Prostate gland (tissue), 2 donors: ENCODE measurements around the gene DOCK4.

ENCODE experiments used
- POLR2A ChIP-seq: fragments of 450-650 bp; IDR thresholded peaks from one replicate; pipeline ENCODE4 v1.6.1; 2016; ENCODE audit warnings: antibody characterized with exemption, mild to moderate bottlenecking
- POLR2AphosphoS5 ChIP-seq: sonication (generic); formaldehyde crosslinking; IDR thresholded peaks from one replicate; pipeline ENCODE4 v1.6.1; 2017; ENCODE audit warnings: antibody characterized with exemption
- TF ChIP-seq, protein P1 (sequence below), 4 experiments: fragments of 200-600 bp in 2 of 4; fragments of 450-650 bp in 2 of 4; sonication (generic) in 2 of 4; IDR thresholded peaks; 1 replicate in 3 of 4; 2 replicates in 1 of 4; pipeline ENCODE4 v1.5.1; 2016 to 2019; ENCODE audit warnings: antibody characterized with exemption in 4 of 4, mild to moderate bottlenecking in 2 of 4, moderate library complexity in 2 of 4

DNA sequence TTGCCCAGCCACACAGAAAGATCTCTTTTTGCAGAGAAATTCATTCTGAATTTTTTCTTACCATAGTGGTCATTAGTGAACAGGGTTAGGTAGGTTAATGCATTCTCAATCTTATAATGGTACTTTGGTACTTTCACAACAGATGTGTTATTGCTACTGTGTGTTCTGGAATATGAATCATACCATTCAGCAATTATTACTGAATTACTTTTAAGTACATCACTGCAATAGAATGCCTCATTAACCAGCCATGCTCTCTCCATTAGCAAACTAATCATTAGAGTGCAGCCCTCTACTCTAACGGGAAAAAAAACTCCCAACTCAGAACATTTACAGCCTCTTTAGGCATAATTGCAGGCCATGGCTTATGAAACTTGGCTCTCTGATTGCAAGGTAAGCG lies 102.1 kb downstream of the DOCK4 start:
- TF ChIP-seq POLR2A: no peak
- no peak for TF ChIP-seq POLR2AphosphoS5
- TF ChIP-seq, protein P1, sequence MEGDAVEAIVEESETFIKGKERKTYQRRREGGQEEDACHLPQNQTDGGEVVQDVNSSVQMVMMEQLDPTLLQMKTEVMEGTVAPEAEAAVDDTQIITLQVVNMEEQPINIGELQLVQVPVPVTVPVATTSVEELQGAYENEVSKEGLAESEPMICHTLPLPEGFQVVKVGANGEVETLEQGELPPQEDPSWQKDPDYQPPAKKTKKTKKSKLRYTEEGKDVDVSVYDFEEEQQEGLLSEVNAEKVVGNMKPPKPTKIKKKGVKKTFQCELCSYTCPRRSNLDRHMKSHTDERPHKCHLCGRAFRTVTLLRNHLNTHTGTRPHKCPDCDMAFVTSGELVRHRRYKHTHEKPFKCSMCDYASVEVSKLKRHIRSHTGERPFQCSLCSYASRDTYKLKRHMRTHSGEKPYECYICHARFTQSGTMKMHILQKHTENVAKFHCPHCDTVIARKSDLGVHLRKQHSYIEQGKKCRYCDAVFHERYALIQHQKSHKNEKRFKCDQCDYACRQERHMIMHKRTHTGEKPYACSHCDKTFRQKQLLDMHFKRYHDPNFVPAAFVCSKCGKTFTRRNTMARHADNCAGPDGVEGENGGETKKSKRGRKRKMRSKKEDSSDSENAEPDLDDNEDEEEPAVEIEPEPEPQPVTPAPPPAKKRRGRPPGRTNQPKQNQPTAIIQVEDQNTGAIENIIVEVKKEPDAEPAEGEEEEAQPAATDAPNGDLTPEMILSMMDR (IDR thresholded peaks at IDR 0.05): no peak
